Kidney (tissue), 13 donors: ENCODE results near the gene LOC101059915.

Experiments
- DNase-seq, 5 donors: peaks; one replicate each; pipeline ENCODE4 v3.0.0-alpha.2; 2013 to 2020
- FAIRE-seq: peaks from 2 replicates; lab custom pipeline; 2012; peaks lifted over from hg19 to GRCh38; lab: Jason Lieb, UNC
- H3K27ac ChIP-seq, 2 donors: one replicate each; pipeline ENCODE4 v1.7.0; 2013; ENCODE audit warnings: low read depth in 2 of 2, low read length in 2 of 2, inconsistent platforms in 1 of 2
- H3K27me3 ChIP-seq: one replicate; pipeline ENCODE4 v1.7.1; 2013; ENCODE audit warnings: low read length, inconsistent platforms; ENCODE audit not compliant: control insufficient read depth, insufficient read depth
- H3K36me3 ChIP-seq, 3 donors: one replicate each; pipeline versions ENCODE4 v1.7.0 to v1.7.1; 2013; ENCODE audit warnings: low read length in 3 of 3, control low read depth in 1 of 3, inconsistent platforms in 1 of 3; ENCODE audit not compliant: insufficient read depth in 3 of 3, control insufficient read depth in 2 of 3
- H3K4me1 ChIP-seq, 3 donors: one replicate each; pipeline versions ENCODE4 v1.7.0 to v1.7.1; 2013; ENCODE audit warnings: low read length in 3 of 3, inconsistent platforms in 1 of 3, low read depth in 1 of 3; ENCODE audit not compliant: control insufficient read depth in 2 of 3, insufficient read depth in 2 of 3
- H3K4me3 ChIP-seq, 3 donors: one replicate each; pipeline versions ENCODE4 v1.7.0 to v1.8.1; 2013; ENCODE audit warnings: low read length in 3 of 3, control low read depth in 1 of 3, inconsistent platforms in 1 of 3
- H3K9ac ChIP-seq, 3 donors: one replicate each; pipeline versions ENCODE4 v1.7.0 to v1.7.1; 2013; ENCODE audit warnings: low read length in 3 of 3, control low read depth in 1 of 3, inconsistent platforms in 1 of 3
- H3K9me3 ChIP-seq, 3 donors: one replicate each; pipeline versions ENCODE4 v1.7.0 to v1.7.1; 2013; ENCODE audit warnings: low read length in 3 of 3, control low read depth in 1 of 3, inconsistent platforms in 1 of 3; ENCODE audit not compliant: control insufficient read depth in 2 of 3, insufficient read depth in 1 of 3
- CTCF ChIP-seq: IDR thresholded peaks from 3 replicates; pipeline ENCODE4 v1.5.1; 2012; ENCODE audit warnings: mild to moderate bottlenecking, moderate library complexity, borderline replicate concordance; ENCODE audit not compliant: insufficient read depth; ENCODE audit errors: extremely low read depth
- intact Hi-C: fragments of 100-400 bp; cut with DNase I; formaldehyde crosslinking; loops from one replicate; pipeline ENCODE4 v1.11.1; 2022
- donor health status: control.
- donor health status: control.
- donor health status: control.
- donor health status: control.
- donor health status: control.
- donor health status: DM: yes; HTN: yes; CAD: no.
- donor health status: Normal renal cell carcinoma (clear cell type).

Gene LOC101059915

GRCh38 chrX:71636438-71637252 lies 30.7 kb upstream of the LOC101059915 start:
- no peak for TF ChIP-seq CTCF

GRCh38 chrX:71637253-71637618 lies 30.1 kb upstream of the LOC101059915 start:
- Histone ChIP-seq H3K36me3 (no peaks in the 10 kb centered on the region), H3K27me3 (no peaks in the 10 kb centered on the region), H3K9me3 (no peaks in the 10 kb centered on the region), H3K27ac (no peak overlapping the region), H3K4me3 (no peak overlapping the region), H3K4me1 (no peaks in the 10 kb centered on the region), H3K9ac (no peak overlapping the region)
- no peak for DNase-seq
- intact Hi-C loops = no loop called here
- FAIRE-seq = no peak
- TF ChIP-seq CTCF = no peak

More at GRCh38 chrX:71636438-71637252, 30.7 kb upstream of the LOC101059915 start:
- Histone ChIP-seq H3K27me3 (no peaks in the 10 kb centered on the region), H3K27ac (no peak overlapping the region), H3K36me3 (no peaks in the 10 kb centered on the region), H3K4me3 (no peak overlapping the region), H3K4me1 (no peaks in the 10 kb centered on the region), H3K9ac (no peak overlapping the region), H3K9me3 (no peaks in the 10 kb centered on the region)
- DNase-seq (no peak), FAIRE-seq (no peak)
- intact Hi-C loops = no loop called here

GRCh38 chrX:71637848-71638247 lies 29.5 kb upstream of the LOC101059915 start:
- Histone ChIP-seq H3K4me3 (no peak overlapping the region), H3K27me3 (no peaks in the 10 kb centered on the region), H3K27ac (no peak overlapping the region), H3K9me3 (no peaks in the 10 kb centered on the region), H3K36me3 (no peaks in the 10 kb centered on the region), H3K9ac (no peak overlapping the region), H3K4me1 (no peaks in the 10 kb centered on the region)
- TF ChIP-seq CTCF = no peak
- DNase-seq = no peak
- FAIRE-seq = no peak
- intact Hi-C loops = no loop called here
